Endothelial cell of umbilical vein (primary cell): ENCODE measurements around the gene SCAP. TPM values are rescaled to one million over a fixed set of nuclear protein-coding genes. Genes with fewer than 3 reads are reported as not detected.

Experiments used
- BruUV-seq: library from RNA; stranded (reverse); fragments of 400-500 nt; replicated peaks from 2 replicates; lab custom pipeline; 2021; lab: Mats Ljungman, UMichigan
- CTCF ChIA-PET: fragments of 300-600, 350-600 bp; sonication (Branson Sonifier 250); formaldehyde crosslinking; loops from one replicate; lab custom pipeline; 2021; ENCODE audit warnings: antibody characterized with exemption, inconsistent platforms; lab: Charles Lee
- POLR2A ChIA-PET: fragments of 300-600, 350-600 bp; sonication (Branson Sonifier 250); formaldehyde crosslinking; loops from one replicate; lab custom pipeline; 2021; ENCODE audit warnings: antibody characterized with exemption, inconsistent platforms; lab: Charles Lee
- DNase-seq: peaks from one replicate; pipeline ENCODE4 v3.0.0-alpha.2; 2011; ENCODE audit warnings: low read depth, low spot score
- FAIRE-seq: peaks from 2 replicates; lab custom pipeline; 2011; peaks lifted over from hg19 to GRCh38; lab: Jason Lieb, UNC
- H2AFZ ChIP-seq: 2 replicates; pipeline ENCODE4 v1.6.0; 2012; ENCODE audit warnings: low read depth, low read length, control low read depth, inconsistent platforms
- H3K27ac ChIP-seq: 2 replicates; pipeline ENCODE4 v1.5.1; 2011; ENCODE audit warnings: low read depth, mild to moderate bottlenecking, control low read depth, low read length, moderate library complexity; ENCODE audit not compliant: insufficient read depth
- H3K27me3 ChIP-seq, 2 experiments: 2 replicates each; pipeline versions ENCODE4 v1.6.0 to v1.6.1; 2011; ENCODE audit warnings: low read length in 2 of 2, mixed read lengths in 1 of 2; ENCODE audit not compliant: control insufficient read depth in 2 of 2, insufficient read depth in 2 of 2
- H3K36me3 ChIP-seq, 2 experiments: 2 replicates in 1 of 2; 3 replicates in 1 of 2; pipeline ENCODE4 v1.5.1; 2011; ENCODE audit warnings: low read length in 2 of 2, mild to moderate bottlenecking in 1 of 2, moderate library complexity in 1 of 2; ENCODE audit not compliant: control insufficient read depth in 2 of 2, insufficient read depth in 2 of 2; ENCODE audit errors: extremely low read depth in 1 of 2
- H3K4me1 ChIP-seq: 3 replicates; pipeline ENCODE4 v1.5.1; 2011; ENCODE audit warnings: mild to moderate bottlenecking, low read length; ENCODE audit not compliant: control insufficient read depth, insufficient read depth; ENCODE audit errors: extremely low read depth
- H3K4me2 ChIP-seq: 2 replicates; pipeline ENCODE4 v1.6.1; 2011; ENCODE audit warnings: low read length, control low read depth, mixed read lengths; ENCODE audit not compliant: insufficient read depth
- H3K4me3 ChIP-seq, 3 experiments: fragments of 200-600 bp in 1 of 3; sonication (generic), shearing (Covaris generic) in 1 of 3; replicated peaks in 1 of 3; 2 replicates each; pipeline ENCODE4 v1.5.1; 2011 to 2016; ENCODE audit warnings: control low read depth in 3 of 3, low read length in 3 of 3, mild to moderate bottlenecking in 2 of 3, inconsistent platforms in 1 of 3, low read depth in 1 of 3, moderate library complexity in 1 of 3; ENCODE audit not compliant: insufficient read depth in 1 of 3
- H3K79me2 ChIP-seq: 2 replicates; pipeline ENCODE4 v1.6.0; 2012; ENCODE audit warnings: low read length, inconsistent platforms; ENCODE audit not compliant: control insufficient read depth, insufficient read depth
- H3K9ac ChIP-seq: replicated peaks from 2 replicates; pipeline ENCODE3; 2011; ENCODE audit warnings: low read length, control low read depth; ENCODE audit not compliant: insufficient read depth; ENCODE audit errors: extremely low read depth
- H3K9me1 ChIP-seq: replicated peaks from 3 replicates; pipeline ENCODE4 v1.6.0; 2011; ENCODE audit warnings: mild to moderate bottlenecking, low read length; ENCODE audit not compliant: control insufficient read depth, insufficient read depth; ENCODE audit errors: extremely low read depth
- H3K9me3 ChIP-seq: replicated peaks from 2 replicates; pipeline ENCODE4 v1.5.1; 2012; ENCODE audit warnings: low read length, inconsistent platforms; ENCODE audit not compliant: control insufficient read depth, insufficient read depth
- H4K20me1 ChIP-seq: replicated peaks from 2 replicates; pipeline ENCODE3; 2011; ENCODE audit warnings: mild to moderate bottlenecking, low read length; ENCODE audit not compliant: control insufficient read depth, insufficient read depth; ENCODE audit errors: extremely low read depth
- EZH2 ChIP-seq: IDR thresholded peaks from 2 replicates; pipeline ENCODE4 v1.6.1; 2012; ENCODE audit warnings: borderline replicate concordance, low read depth, mild to moderate bottlenecking, moderate library complexity, low read length, inconsistent platforms; ENCODE audit not compliant: severe bottlenecking
- FOS ChIP-seq: IDR thresholded peaks from 2 replicates; pipeline ENCODE4 v1.6.1; 2011; ENCODE audit warnings: mild to moderate bottlenecking, low read length, moderate library complexity, borderline replicate concordance; ENCODE audit not compliant: insufficient read depth
- GATA2 ChIP-seq: IDR thresholded peaks from 2 replicates; pipeline ENCODE4 v1.7.0; 2011; ENCODE audit warnings: low read depth, mild to moderate bottlenecking, moderate library complexity, mixed read lengths, low read length; ENCODE audit not compliant: insufficient read length, insufficient read depth
- JUN ChIP-seq: IDR thresholded peaks from 2 replicates; pipeline ENCODE4 v1.6.1; 2011; ENCODE audit warnings: borderline replicate concordance, low read depth; ENCODE audit not compliant: insufficient read length, insufficient read depth
- MYC ChIP-seq: IDR thresholded peaks from one replicate; pipeline ENCODE4 v1.6.1; 2011; ENCODE audit warnings: mild to moderate bottlenecking, low read depth, low read length
- POLR2A ChIP-seq: IDR thresholded peaks from 2 replicates; pipeline ENCODE4 v1.6.1; 2012; ENCODE audit warnings: low read depth, mild to moderate bottlenecking, control low read depth, low read length
- POLR2AphosphoS5 ChIP-seq: IDR thresholded peaks from 2 replicates; pipeline ENCODE4 v1.6.1; 2012; ENCODE audit warnings: low read depth, mild to moderate bottlenecking, control low read depth, low read length, moderate library complexity; ENCODE audit not compliant: insufficient read depth
- dilution Hi-C: fragments of 300-500 bp; cut with MboI; formaldehyde crosslinking; loops from one replicate; pipeline ENCODE4 v1.15.0; 2019; ENCODE audit warnings: low sequenced_read_pairs; ENCODE audit not compliant: extremely low pct_ligation_motif_present
- intact Hi-C: fragments of 100-400 bp; cut with micrococcal nuclease; formaldehyde crosslinking; loops from one replicate; pipeline ENCODE4 v1.10.0; 2022
- polyA plus RNA-seq, 4 experiments: library from polyadenylated mRNA; depleted of rRNA in 3 of 4; stranded (reverse) in 3 of 4; unstranded in 1 of 4; fragments of >200 nt; gene quantifications; 2 replicates each; pipeline versions ENCODE4 v1.2.1 to v1.2.3, GENCODE V29; 2011 to 2012; ENCODE audit warnings: missing spikeins in 1 of 4
- total RNA-seq: library from RNA; stranded (reverse); gene quantifications from 2 replicates; pipeline ENCODE4 v1.2.3, GENCODE V29; 2021

Gene SCAP
- total and polyA plus RNA-seq, 2 donors (not counting 3 experiments of a cell fraction or from before 2014, with no cell fraction given) = 34.7 to 59.0 TPM

DNA sequence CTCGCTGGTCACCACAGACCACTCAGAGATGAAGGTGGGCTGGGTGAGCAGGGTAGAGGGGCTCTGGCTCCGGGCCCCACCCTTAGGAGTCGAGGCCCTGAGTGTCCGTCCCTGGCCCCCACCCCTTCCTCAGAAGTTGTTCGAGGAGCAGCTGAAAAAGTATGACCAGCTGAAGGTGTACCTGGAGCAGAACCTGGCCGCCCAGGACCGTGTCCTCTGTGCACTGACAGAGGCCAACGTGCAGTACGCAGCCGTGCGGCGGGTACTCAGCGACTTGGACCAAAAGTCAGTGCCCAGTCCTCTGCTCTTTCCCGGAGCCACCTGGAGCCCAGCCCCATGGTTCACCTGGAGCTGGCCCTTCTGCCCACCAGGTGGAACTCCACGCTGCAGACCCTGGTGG, 66.5 kb downstream of the SCAP start:
- Histone ChIP-seq H3K9me3 (no peaks in the 10 kb centered on the region), H3K36me3 (peaks cover 0 to 67% of the 10 kb centered on the region in 2 experiments), H3K27me3 (no peaks in the 10 kb centered on the region), H2AFZ (no peak overlapping the region), H3K27ac (no peak overlapping the region), H4K20me1 (no peaks in the 10 kb centered on the region), H3K4me2 (no peak overlapping the region), H3K4me1 (no peaks in the 10 kb centered on the region), H3K9me1 (no peaks in the 10 kb centered on the region), H3K4me3 (no peak overlapping the region), H3K9ac (no peak overlapping the region), H3K79me2 (peaks cover 3% of the 10 kb centered on the region)
- CTCF ChIA-PET = interaction anchor here (1.6 kb wide), 1 partner anchor 12 kb away, joined by 7 read pairs; no protein-coding TSS in a partner anchor
- intact Hi-C loops (no loop called here), dilution Hi-C loops (no loop called here)
- FAIRE-seq (no peak), DNase-seq (no peak)
- no peak for TF ChIP-seq FOS
- TF ChIP-seq POLR2AphosphoS5 = no peak
- BruUV-seq = TSS peak; percentile 3
- POLR2A ChIA-PET = no interaction called here

- H3K27ac ChIP-seq = no peak overlapping the region
- H3K79me2 ChIP-seq = peaks cover 3% of the 10 kb centered on the region
- H3K9me1 ChIP-seq = no peaks in the 10 kb centered on the region
- no peak overlapping the region for H3K9ac ChIP-seq
- ChIA-PET POLR2A (no interaction called here), CTCF (interaction anchor here (1.6 kb wide), 1 partner anchor 13 kb away, joined by 7 read pairs; no protein-coding TSS in a partner anchor)
- H2AFZ ChIP-seq = no peak overlapping the region
- peaks cover 0 to 63% of the 10 kb centered on the region in 2 experiments for H3K36me3 ChIP-seq
- FAIRE-seq (no peak), DNase-seq (no peak)
- no peaks in the 10 kb centered on the region for H3K9me3 ChIP-seq
- TF ChIP-seq GATA2 (no peak), MYC (no peak), JUN (no peak), POLR2A (no peak), EZH2 (no peak), FOS (no peak), POLR2AphosphoS5 (no peak)
- intact Hi-C loops = no loop called here
- no peaks in the 10 kb centered on the region for H4K20me1 ChIP-seq
- no TSS peak for BruUV-seq
- H3K4me2 ChIP-seq = no peak overlapping the region
- H3K27me3 ChIP-seq = no peaks in the 10 kb centered on the region
- H3K4me3 ChIP-seq = no peak overlapping the region
- dilution Hi-C loops = no loop called here
- H3K4me1 ChIP-seq = no peaks in the 10 kb centered on the region
Measured at GRCh38 chr3:47408839-47409229, 66.9 kb downstream of the SCAP start.
